GM18951 (cell line): ENCODE results near the gene DCDC2C.

Experiments used
- POLR2A ChIP-seq: IDR thresholded peaks from 4 replicates; pipeline ENCODE4 v1.6.1; 2011; ENCODE audit warnings: mild to moderate bottlenecking; ENCODE audit not compliant: insufficient read length, insufficient read depth; ENCODE audit errors: extremely low read depth
- in situ Hi-C: fragments of 300-500 bp; cut with MboI; formaldehyde crosslinking; loops from one replicate; pipeline ENCODE4 v1.12.0; 2022; ENCODE audit warnings: low sequenced_read_pairs, mixed read lengths, inconsistent platforms; ENCODE audit not compliant: unreplicated experiment

Gene DCDC2C

GRCh38 chr2:3754280-3754679 lies 50.9 kb downstream of the DCDC2C start:
- in situ Hi-C loops = no loop called here
- TF ChIP-seq POLR2A = no peak

GRCh38 chr2:3754795-3755194 lies 51.4 kb downstream of the DCDC2C start:
- TF ChIP-seq POLR2A = no peak
- in situ Hi-C loops = no loop called here

GRCh38 chr2:3755277-3755676 lies 51.9 kb downstream of the DCDC2C start:
- in situ Hi-C loops = no loop called here
- no peak for TF ChIP-seq POLR2A

GRCh38 chr2:3756306-3756705 lies 52.9 kb downstream of the DCDC2C start:
- in situ Hi-C loops = no loop called here
- TF ChIP-seq POLR2A = no peak

GRCh38 chr2:3758906-3759305 lies 55.5 kb downstream of the DCDC2C start:
- in situ Hi-C loops = no loop called here

GRCh38 chr2:3759331-3759730 lies 56.0 kb downstream of the DCDC2C start:
- no peak for TF ChIP-seq POLR2A
- in situ Hi-C loops = no loop called here

More at GRCh38 chr2:3758906-3759305, 55.5 kb downstream of the DCDC2C start:
- no peak for TF ChIP-seq POLR2A

- in situ Hi-C loops = no loop called here
- TF ChIP-seq POLR2A = no peak
Observed at GRCh38 chr2:3759761-3760160, 56.4 kb downstream of the DCDC2C start.

GRCh38 chr2:3761272-3761671 lies 57.9 kb downstream of the DCDC2C start:
- in situ Hi-C loops = no loop called here
- no peak for TF ChIP-seq POLR2A

GRCh38 chr2:3762771-3763447 lies 59.5 kb downstream of the DCDC2C start:
- in situ Hi-C loops = no loop called here
- TF ChIP-seq POLR2A = no peak

GRCh38 chr2:3766824-3767223 lies 63.4 kb downstream of the DCDC2C start:
- no peak for TF ChIP-seq POLR2A
- in situ Hi-C loops = no loop called here

- no peak for TF ChIP-seq POLR2A
- in situ Hi-C loops = no loop called here
Observed at GRCh38 chr2:3768960-3769765, 65.8 kb downstream of the DCDC2C start.

- in situ Hi-C loops = no loop called here
- no peak for TF ChIP-seq POLR2A
Observed at GRCh38 chr2:3769766-3770165, 66.4 kb downstream of the DCDC2C start.

- no peak for TF ChIP-seq POLR2A
- in situ Hi-C loops = no loop called here
Observed at GRCh38 chr2:3770724-3771415, 67.5 kb downstream of the DCDC2C start.
